NCI-H446 treated with DMSO at 0.1 percent for 48 hours (cell line): Measurements from ENCODE around the gene DCUN1D4.

Experiments
- DNase-seq: peaks from one replicate; lab custom pipeline; 2025; lab: John Stamatoyannopoulos, UW

DCUN1D4 gene

DNA sequence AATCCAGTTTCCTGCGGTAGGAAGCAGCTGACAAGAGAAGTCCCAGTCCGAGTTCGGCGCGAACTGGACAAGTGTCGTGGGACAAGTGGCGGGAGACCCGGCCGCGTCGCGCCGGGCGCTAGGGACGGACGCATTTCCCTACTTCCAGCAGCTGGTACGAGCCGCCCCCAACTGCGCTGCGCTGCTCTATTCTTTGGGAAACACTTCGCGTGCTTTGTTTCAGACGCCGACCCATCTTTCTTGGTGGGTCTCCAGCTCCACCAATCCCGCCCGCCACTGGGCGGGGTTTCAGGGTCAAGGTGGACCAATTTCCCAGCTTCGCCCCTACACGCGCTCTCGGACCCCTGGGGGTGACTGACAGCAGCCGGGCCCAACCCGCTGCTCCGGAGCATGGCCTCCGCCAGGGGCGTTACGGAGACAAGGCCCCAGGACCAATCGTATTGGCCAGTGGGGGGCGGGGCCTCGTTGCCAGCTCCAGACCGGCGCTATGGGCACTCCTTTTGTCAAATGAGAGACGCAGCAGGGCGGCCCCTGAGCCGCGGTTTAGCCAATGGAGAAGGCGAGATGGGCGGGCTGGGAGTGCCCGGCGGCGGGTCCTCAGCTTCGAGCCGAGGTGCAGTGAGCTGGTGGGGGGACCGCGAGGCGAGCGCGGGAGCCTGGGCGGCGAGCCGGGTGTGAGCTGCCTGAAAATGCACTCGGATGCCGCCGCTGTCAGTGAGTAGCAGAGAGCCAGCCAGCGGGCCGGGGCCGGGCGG is at the start of gene DCUN1D4:
TSS of gene DCUN1D4 (plus strand) at position 600 of the 755 bp plus-strand sequence. CDS start at position 690, 90 bp downstream.
- peak; percentile 96 for DNase-seq

- DNase-seq: no peak
Measured at GRCh38 chr4:51820443-51821234, 22.3 kb upstream of the DCUN1D4 start.

DNA sequence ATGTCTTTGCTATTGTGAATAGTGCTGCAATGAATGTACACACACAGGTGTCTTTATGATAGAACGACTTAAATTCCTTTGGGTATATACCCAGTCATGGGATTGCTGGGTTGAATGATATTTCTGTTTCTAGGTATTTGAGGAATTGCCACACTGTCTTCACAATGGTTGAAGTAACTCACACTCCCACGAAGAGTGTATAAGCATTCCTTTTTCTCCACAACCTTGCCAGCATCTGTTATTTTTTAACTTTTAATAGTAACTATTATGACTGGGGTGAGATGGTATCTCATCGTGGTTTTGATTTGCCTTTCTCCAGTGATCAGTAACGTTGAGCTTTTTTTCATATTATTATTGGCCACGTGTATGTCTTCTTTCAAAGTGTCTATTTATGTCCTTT is 17.6 kb upstream of the DCUN1D4 start:
- no peak for DNase-seq

DNA sequence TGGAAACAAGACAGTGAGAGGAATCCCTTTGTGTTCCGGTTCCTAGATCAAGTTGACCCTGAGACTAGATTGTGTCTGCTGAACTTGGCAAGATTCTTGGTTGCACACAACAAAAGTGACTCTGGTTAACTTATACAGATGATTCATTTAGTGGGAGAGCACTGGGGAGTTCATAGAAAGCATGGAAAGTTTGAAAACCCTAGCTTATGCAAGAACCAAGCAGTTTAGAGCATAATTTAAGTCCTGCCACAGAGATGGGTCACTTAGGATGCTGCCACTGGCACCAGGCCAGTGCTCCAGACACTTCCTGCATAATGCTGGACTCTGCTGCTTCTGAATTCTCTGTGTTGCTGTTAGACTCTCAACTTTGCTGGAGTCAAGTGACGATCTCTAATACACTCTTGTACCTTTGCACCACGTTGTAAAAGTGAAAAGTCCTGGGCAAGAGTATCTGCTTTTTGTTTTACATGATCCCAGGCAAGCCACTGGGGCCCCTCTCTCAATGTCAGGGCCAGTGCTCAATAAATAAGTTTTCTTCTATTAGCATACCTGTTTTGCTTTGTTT is 12.7 kb upstream of the DCUN1D4 start:
- DNase-seq: no peak

- DNase-seq: no peak
Measured at GRCh38 chr4:51831133-51831532, 11.8 kb upstream of the DCUN1D4 start.

GRCh38 chr4:51833236-51833635 is 9.7 kb upstream of the DCUN1D4 start:
- DNase-seq: no peak

GRCh38 chr4:51835079-51835478 is 7.9 kb upstream of the DCUN1D4 start:
- no peak for DNase-seq

DNA sequence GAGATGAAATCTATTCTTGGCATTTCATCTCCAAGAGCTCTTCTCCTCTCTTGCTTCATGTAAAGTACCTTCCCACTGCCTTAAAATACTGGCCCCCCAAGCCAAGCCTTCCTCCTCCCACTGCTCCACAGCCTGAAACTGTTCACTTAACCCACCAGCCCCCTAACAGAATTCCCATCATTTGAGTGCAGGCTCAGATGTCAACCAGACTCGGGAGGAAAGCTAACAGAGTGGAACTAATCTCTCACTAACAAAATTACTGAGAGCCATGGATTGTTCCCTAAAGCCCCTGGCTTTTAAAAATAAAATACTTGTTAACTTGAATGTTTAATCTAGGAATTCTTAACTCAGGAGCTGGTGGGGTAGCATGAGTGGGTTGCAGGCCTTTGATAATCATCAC is 7.1 kb upstream of the DCUN1D4 start:
- DNase-seq: no peak

DNA sequence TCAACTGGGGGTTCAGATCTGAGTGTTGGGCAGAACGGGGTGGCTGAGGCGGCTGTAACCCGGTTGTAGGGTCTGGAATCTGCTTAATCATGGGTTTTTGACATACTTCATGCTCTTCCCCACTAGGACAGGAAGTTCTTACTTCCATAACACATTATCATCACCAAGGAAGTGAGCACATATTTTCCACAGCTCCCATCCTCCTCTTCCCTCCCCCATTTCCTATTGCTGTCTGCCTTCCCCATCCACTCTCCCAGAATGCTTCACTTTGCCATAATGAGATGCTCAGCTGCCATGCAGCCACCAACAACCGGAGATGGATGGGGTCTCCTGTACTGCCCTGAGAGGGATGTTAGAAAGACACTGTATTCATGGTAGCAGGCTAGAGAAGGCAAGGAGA is 6.4 kb upstream of the DCUN1D4 start:
- no peak for DNase-seq

GRCh38 chr4:51840781-51841180 is 2.2 kb upstream of the DCUN1D4 start:
- DNase-seq: no peak

DNA sequence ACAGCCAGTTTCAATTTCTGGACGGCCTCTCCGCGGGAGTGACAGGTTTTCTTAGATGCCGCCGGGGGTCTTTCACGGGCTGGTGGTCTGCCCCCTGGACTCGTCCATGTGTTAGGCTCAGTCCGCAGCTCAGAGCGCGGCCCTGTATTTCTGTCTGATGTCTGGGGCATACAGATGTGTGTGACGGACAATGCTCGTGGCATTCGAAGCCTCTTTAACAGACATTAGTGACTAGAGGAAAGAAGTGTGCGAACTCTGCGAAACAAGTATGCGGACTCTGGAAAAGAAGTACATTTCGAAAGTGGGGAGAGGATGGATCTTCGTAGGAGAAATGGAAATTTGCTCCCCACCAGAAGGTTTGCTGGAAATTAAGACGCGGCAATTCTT is 793 bp upstream of the DCUN1D4 start:
- DNase-seq: no peak

GRCh38 chr4:51843309-51844152 is 578 bp downstream of the DCUN1D4 start:
- peak; percentile 2 for DNase-seq

GRCh38 chr4:51844153-51845054 is 1.5 kb downstream of the DCUN1D4 start:
- peak; percentile 74 for DNase-seq

- DNase-seq: no peak
Measured at GRCh38 chr4:51845055-51845426, 2.1 kb downstream of the DCUN1D4 start.

DNA sequence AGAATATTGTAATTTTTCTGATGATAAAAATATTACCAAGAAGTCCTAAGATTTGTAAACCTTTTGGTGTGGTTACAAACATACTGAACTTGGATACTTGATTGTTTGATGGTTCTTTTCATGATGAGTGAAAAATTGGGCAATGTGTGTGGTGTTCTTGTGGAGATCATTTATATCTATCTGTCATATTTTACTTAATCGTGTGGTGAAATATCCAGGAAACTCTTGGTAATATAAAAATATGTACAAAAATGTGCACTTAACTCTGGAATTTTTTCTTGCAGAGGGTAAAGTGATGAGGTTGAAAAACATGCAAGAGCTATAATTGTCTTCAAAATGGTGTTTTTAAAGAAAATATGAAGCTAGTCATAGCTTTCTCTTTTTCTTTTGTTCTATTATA is 2.8 kb downstream of the DCUN1D4 start:
- no peak for DNase-seq

DNA sequence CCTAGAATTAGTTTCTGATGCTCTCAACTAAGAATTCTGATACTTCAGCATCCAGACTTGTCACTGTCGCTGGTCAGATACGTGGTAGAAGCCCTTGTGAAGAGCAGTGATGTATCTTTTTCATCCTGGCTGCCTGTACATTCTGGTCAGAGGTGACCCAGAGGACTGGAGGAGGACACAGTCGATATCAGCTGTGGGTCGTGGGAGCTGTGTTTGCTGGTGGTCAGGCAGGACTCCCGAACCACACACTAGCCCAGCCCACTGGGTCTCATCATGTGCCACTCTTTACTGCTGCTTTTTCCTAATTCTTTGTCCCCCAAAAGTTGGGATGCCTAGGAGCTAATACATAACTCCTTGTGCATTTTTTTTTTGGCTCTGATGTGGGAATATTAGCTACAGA is 6.5 kb downstream of the DCUN1D4 start:
- DNase-seq: no peak

DNA sequence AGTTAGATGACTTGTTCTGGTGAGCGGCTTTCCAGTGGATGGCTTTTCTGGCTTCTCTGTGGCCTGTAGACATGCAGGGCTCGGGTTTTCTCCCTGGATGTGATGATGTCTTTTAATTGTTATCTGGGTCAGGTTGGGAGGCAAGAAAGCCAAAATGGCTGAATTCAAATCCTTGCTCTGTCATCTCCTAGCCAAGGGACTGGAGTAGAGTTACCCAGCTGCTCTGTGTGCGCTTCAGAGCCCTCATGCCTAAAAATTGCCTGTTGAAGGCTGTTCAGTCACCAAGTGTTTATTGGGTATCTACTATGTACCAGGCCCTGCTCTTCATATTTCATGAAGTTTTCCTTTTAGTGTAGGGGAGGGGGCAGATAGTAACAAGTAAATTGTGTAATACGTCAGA is 7.3 kb downstream of the DCUN1D4 start:
- no peak for DNase-seq

- no peak for DNase-seq
Measured at GRCh38 chr4:51851090-51851936, 8.4 kb downstream of the DCUN1D4 start.

DNA sequence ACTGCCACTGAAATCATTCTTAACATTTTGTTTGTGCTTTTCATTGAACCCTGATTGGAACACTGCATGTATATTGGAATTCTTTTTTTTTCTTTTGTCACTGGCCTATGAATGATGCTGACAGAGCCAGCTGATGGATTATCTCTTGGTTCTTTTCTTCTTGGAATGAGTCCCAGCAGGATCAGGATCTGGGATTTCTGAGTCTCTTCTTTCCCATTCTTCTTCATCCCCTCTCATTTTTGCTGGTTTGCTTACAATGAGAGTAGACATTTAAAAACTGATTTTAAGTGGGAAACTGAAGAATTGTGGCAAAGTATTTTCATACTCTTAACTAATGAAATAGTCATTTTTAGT is 9.0 kb downstream of the DCUN1D4 start:
- DNase-seq: no peak

- no peak for DNase-seq
Measured at GRCh38 chr4:51853027-51853682, 10.2 kb downstream of the DCUN1D4 start.
